HG03439 (cell line): Measurements from ENCODE around the gene GJA5.
"Not testable (repeated sequence)": the region's sequence is repeated elsewhere in the genome, so short reads cannot be mapped to it uniquely, and the experiment has no call there.

Experiments used
- ATAC-seq: cut with Tn5 transposase; IDR thresholded peaks from one replicate; pipeline ENCODE4 v1.9.1; 2021; ENCODE audit warnings: mild to moderate bottlenecking, moderate library complexity; ENCODE audit not compliant: unreplicated experiment

The GJA5 gene

DNA sequence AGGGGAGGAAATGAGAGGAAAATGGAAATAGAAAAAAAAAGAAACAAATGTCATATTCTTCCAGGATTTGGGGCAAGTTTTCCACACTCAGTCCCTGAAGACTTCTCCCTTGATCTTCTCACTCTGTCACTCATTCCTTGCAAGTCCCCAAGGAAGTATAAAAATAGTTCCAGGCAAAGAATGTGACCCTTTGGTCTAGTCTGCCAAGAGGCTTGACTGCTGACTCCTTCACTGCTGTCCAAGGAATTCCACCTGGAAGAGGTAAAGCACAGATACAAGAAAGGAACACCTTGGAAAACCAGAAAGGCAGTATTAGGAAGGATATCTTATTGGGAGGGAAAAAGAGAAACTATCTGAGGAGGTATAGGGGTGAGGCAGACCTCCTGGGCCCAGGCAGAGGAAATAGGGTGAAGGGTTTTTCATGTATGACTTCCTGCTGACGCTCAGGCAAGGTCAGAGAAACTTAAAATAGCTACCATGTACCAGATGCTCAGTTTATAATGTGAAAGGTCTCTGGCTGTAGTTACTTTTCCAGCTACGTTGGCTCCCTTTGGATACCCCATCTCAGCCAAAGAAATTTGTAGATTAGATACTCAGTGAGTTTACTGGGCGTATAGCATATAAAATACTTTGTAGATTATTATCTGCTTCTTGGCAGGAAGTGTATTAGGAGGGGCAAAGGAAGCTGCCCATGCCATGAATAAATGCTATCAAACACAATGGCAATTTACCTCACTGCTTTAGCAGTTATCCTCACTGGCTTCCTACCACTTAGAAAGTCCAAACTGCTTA, 2.0 kb upstream of the GJA5 start:
- no peak for ATAC-seq

DNA sequence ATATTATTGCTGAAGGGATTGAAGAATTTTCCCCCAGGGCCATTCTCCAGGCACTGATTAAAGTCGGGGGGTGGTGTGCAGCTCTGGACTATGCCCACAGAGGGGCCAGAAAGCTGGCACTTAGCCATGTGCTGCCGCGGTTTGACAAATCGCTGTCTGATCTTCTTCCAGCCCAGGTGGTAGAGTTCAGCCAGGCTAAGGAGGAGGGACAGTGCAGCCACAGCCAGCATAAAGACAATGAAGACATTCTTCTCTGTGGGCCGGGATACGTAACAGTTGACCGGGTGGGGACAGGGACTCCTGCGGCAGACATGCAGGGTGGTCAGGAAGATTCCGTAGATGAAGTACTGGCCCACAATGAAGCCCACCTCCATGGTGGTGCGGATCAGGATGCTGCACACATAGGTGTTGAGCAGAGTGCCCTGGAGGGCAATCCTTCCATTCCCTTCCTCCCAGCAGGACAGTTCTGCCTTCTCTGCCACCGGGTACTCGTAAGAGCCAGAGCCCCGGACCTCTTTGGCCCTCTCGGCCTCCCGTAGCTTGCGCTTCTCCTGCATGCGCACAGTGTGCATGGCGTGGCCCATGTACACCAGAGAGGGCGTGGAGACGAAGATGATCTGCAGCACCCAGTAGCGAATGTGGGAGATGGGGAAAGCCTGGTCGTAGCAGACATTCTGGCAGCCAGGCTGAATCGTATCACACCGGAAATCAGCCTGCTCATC, 1.9 kb downstream of the GJA5 start:
- ATAC-seq: no peak

DNA sequence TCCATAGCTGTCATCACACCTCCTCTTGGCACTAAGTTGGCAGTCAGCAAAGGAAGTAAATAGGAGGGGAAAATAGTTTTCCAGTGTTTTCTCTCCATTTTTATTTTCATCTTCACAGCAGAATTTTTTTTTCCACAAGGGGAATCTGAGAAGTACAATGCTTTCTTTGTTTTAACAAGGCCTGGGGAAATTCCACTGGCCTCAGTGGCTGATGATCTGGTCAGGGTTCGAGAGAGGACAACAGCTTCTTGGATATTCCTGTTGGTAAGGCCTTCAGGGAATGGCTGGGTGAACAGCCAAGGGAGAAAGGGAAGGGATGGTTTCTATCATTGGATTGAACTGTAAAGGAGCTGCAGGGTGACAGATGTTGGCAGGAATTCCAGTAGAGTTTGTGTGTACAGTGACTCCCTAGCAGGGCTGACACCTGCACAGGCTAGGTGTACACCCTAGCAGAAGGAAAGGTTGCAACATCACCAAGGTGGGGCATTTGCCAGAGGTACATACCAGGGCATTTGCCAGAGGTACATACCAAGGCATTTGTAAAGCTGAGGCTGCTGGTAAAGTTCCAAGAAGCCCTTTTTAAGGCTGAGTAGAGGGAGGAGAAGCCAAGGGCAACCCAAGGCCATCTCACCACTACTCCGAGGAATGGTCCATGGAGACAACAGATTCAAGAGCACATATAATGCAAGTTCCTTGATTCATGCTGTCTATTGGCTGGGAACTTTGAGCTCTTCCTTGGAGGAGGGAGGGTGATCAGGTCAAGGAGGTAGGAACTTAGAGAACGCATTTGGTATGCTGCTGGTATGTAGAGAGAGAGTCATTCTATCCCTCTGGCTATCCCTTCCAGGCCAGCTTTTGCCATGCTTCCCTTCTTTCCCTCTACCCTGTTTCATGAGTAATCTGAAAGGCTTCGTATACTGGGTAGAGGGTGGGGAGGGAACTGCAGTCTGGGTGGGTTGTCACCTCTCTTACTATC, 3.1 kb downstream of the GJA5 start:
- ATAC-seq: no peak

DNA sequence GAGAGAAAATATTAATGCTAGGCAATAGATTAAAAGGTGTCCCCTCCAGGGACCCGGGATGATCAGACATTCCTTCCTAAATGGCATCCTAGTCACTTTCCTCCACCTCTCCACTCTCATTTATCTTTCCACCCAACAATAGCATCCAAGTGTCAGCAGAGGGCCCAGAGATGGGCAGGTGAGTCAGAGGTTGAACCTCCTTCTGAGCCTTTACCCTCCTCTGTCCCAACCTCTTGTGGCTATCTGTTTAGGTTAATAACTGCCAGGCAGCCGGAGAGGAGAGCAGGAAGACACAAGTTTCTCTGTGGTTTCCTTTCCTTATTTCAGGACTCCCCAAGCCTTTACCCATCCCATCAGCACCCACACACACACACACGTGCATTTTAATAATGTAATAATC, 4.1 kb downstream of the GJA5 start:
- ATAC-seq: no peak

DNA sequence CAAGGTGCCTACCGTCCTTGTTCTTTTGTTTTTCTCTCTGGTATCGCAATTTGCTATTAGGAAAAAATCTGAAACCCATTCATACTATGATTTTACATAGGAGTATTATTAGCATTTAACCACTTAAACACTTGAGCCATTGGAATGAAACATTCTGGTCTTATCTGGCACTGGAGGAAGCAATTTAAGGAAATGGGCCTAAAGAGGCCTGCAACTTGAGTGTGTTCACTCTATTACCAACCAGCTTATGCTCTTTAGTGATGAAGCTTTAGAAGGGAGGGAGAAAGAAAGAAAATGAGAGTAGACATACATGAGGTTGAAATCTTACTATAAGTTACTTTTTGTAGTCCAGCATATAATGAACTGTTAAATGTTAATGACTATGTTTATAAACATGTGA, 5.7 kb downstream of the GJA5 start:
- no peak for ATAC-seq

DNA sequence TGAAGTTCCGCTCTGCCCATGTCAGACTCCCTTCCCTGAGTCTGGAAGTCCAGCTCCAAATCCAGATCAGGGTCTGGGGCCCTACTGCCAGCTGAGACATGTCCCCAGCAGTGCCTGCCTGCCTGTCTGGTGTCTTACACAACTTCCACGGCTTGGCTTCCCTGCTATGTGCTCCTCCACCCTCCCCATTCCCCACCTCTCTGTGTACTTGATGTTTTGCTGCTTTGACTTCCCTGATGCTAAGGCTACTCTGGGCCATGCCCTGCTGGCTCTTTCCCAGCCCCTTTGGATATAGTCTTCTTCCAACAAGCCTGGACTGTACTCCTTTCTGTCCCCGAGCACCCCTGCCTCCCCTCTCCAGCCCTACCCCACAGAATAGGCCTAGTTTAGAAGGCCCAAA, 7.3 kb downstream of the GJA5 start:
- no peak for ATAC-seq

DNA sequence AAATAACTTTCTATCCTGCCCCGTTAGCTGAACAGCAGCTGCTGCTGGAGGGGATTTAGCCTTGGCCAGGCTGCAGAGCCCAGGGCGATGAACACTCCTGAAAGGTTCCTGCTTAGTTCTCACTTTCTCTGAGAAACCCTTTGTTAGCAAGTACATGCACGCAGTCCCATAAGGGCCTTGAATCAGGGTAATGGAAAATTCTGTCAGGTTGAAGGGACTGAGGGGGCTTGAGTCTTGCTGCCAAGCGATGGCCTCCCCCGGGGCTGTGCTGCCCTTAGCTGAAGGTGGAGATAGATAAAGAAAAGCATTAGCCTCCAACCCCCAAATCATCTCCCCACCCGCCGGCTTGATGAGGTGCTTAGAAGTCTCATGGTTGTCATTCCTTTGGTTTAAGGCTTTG, 7.9 kb downstream of the GJA5 start:
- no peak for ATAC-seq

DNA sequence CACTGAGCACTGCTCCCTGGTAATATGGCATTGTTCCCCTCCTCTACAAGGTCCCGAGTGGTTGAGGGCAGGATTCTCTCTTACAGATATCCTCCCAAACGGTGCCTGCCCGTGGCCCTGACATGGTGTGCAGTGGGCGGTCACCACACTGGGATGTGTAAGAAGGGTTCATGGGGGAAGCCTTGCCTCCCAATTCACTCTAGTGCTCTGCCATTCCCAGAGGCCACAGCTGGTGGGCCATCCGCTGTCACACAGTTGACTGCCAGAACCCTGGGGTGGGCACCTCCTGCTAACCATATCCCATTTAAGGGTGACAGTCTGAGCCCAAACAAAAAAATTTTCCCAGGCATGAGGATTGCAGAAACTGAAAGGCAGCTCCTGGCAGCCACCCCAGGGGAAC, 9.1 kb downstream of the GJA5 start:
- no peak for ATAC-seq

DNA sequence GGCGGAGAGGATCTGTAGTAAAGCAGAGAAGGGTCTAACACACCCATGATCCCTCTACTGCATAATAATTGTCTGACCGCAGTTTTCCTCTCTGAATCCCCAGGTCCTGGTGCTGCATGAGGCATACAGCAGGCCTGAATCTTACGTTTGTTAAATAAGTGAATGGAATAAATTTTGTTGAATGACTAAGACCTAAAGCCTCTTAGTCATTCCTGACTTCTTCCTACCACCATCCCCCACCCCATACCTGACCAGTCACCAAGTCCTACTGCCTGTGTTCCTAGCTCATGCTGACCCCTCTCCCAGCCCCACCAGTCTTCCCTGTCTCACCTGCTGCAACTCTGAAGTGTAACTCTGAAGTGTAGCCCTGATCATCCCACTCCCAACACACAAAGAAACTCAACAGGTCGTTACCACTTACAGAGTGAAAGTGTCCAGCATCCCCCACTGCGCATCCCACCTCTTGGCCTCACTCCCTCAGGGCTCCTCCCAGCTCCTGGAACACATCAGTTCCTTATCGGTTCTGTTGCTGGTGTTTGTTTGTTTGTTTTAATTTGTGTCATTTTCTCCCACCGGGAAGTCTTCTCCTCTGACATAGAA, 9.7 kb downstream of the GJA5 start:
- no peak for ATAC-seq

DNA sequence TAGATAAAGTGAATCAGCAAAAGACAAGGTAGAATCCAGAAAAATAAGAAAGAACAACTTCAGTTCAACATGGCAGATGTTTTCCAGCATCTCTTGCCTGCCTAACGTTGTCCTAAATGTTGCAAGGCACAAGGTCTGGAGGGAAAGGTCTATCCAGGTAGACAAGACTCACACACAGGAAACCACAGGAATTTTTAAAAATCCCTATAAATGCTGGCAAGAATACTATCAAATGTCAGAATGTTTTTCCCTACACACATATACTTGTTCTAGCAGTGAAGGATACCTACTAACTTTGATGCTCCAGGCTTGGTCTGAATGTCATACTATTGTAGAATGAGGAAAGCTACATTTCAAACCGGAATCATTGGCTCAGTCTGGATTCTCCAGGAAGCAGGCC, 10.6 kb downstream of the GJA5 start:
- no peak for ATAC-seq

DNA sequence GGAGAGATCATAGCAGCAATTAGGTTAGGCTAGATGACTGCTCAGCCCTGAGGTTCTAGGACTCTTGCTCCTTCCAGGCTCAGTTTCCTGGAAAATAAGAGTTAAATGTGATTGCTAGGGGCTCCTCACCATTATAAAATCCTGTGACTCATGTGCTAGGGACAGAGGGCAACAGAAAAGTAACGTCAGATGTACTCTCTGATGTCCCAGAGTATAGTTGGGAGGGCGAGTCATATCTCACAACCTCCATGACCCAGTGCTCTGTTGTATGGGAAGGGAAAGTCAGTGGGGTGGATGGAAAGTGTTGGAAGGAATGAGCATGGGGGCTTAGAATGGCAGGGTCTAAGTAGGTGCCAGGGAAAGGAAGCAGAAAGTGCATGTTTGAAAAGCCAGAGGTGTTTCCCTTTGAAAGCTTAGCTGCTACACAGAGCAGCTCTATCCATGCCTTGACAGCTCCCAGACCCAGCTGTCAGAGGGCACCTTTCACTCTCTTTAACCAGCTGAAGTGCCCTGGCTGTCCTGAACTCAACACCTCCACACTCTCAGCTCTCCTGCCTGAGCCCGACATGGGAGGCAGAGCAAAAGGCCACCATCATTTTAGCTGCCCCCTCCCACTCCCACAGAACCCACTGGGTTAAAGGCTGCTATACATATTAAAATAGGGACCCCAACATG, 11.6 kb downstream of the GJA5 start:
- ATAC-seq: no peak

DNA sequence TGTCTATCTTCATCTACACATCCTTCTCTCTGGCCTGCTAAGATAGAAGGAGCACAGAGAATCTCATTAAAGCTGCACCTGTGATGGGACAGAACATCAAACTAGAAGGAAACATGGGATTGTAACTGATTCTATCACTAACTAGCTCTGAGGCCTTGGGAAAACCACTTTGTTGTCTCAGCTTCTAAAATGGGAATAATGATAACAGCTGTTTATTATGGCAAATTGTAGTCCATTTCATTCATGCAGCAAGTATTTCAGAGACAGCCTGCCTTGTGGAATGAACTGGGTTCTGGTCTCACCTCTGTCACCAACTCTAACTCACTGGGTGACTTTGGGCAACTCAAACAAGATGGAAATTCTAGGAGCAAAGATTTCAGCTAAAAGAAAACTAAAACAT, 12.4 kb downstream of the GJA5 start:
- ATAC-seq: no peak

DNA sequence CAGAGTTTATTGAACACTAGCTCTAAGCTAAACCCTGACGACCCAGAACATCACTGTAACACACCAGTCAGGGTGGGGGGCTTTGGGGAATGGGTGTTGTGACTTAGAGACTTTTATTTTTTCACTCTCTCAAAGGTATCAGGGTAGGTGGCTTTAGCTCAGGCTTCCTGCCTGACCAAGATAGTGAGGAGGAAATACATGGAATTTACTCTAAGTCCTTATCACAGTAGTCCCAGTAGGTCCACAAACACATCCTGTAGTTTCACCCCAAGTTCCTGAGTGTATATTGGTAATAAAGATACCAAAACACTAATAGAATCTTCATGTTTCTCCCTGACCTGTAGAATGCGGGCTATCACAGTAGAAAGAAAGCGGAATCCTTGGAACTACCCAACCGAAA, 15.1 kb downstream of the GJA5 start:
- ATAC-seq: no peak

DNA sequence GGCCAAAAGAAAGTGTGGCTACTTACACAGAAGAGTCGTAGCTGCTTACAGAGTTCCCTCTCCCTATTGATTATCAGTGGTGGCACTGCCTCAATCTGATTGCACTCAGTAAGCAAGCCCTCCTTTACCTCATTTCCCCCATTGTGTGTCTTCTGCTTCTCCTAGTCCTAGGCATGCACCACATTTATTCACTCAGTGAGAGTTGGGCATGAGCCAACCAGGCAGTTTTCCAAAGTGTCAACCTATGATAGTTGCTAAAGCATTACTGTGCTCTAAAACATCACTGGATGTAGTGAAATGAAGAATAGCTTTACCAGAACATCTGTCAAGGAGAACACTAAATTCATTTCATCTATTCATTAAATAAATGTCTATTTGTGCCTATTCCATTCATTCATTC, 19.3 kb downstream of the GJA5 start:
- ATAC-seq: no peak

DNA sequence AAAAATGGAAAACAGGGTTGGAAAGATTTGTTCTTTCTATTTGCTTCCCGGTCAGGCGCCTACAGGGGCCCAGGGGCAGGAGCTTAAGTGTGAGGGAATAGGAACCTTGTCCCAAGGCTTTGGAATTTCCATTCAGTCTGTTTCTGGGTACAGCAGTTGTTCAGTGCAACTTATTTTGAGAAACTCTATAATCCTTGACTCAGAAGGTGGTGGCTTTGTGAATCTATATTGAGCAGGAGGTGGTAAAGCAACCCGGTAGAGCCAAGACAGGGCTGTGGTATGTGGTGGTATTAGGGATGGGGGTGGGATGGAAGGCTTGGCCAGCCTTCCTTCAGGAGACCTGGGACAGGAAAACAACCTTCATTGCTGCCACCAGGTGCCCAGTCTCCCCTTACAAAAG, 20.0 kb downstream of the GJA5 start:
- no peak for ATAC-seq

DNA sequence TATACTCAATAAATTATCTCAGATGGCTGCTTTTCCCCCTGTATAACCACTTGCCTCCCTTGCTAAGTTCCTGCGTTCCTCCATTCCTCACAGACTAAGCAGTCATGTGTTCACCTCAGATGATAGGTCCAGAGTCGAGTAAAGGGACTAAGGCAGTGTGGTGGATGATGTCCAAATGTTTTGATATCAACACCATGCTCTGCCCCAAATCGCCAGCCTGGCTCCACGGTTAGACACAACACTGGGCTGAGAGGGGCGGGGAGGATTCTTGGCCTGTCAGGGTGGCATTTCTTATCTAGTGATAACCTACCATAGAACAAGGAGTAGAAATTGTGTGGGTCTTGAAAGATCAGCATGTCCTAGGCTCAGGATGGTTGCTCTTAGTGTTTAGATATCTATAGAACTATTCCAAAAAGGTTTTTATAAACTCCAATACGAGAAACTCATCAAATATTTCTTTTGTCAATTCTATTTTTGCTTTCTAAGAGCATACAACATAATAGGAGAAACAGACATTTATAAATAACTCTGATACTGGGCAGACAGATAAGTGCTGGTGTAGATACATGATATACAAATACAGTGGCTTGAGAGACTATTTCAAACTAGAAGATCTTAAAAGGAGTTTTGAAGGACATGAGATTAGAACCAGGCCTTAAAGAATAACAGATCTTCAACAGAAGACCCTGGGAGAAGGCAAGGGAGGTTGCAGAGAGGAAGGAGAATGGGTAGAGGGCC, 21.5 kb downstream of the GJA5 start:
- ATAC-seq: no peak

DNA sequence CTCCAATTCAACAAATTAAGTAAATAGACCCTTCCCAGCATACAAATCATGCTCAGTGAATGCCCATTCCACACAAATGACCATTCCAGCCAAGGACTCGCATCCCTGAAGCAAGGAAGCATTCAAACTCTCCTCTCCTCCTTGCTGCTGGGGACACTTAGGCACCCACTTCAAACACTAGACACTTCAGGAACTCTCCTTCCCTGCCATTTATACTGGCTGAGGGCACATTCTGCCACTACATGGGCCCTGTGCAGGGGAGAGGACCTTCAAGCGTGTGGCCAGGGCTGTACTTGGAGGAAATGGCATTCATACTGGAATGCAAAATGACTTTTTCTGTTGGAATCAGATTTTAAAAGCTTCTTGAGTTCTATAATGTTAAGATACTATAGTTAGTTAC, 22.3 kb downstream of the GJA5 start:
- ATAC-seq: no peak

DNA sequence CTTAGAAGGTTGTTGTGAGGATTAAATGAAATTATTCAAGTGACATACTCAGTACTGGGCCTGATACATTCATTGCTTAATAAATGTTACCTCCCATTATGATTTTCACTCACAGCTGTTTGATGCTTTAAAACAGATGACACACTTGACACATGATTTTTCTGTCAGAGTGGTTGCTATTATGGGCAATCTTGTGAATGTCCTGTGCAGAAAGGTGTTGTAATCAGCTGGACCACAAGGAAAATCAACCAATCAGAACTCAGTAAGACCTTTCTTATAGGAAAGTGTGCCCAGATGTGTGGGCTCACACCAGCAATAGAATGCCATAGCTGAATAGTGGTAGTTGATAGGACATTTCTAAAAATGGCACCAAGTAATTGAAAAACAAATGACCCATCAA, 23.5 kb downstream of the GJA5 start:
- ATAC-seq: no peak

DNA sequence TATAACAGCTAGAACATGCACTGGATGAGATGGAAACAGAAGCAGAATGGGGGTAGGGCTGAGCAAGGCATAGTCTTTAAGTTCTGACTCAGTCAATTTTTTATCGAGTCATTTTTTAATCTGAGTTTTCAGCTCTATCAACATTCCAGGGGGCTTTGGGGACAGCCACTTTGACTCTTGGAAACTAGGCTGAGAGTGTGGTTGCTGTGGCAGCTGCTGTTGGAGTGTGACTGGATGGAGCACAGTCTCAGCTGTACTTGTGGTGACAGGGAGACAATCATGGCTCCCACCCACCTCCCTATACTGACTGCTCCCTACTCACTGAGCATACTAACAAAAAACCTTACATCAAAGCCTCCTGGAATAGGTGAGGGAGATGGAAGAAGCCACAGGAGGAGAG, 25.0 kb downstream of the GJA5 start:
- ATAC-seq: no peak

DNA sequence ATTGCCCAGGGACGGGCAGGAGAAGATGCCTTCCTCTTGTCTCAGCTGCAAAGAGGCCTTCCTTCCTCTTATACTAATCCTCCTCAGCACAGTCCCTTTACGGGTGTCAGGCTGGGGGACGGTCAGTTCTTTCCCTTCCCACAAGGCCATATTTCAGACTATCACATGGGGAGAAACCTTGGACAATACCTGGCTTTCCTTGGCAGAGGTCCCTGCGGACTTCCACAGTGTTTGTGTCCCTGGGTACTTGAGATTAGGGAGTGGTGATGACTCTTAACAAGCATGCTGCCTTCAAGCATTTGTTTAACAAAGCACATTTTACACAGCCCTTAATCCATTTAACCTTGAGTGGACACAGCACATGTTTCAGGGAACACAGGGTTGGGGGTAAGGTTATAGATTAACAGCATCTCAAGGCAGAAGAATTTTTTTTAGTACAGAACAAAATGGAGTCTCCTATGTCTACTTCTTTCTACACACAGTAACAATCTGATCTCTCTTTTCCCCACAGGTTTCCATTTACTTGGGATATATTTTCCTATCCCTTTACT, 26.0 kb downstream of the GJA5 start:
- ATAC-seq: not testable (repeated sequence)
